Measurements from ENCODE around the gene CXCL3. TPM values are rescaled to one million over a fixed set of nuclear protein-coding genes. Genes with fewer than 3 reads are reported as not detected.

The CXCL3 gene
- total RNA-seq, 1 donor from 2014 or later: 1.4 TPM

DNA sequence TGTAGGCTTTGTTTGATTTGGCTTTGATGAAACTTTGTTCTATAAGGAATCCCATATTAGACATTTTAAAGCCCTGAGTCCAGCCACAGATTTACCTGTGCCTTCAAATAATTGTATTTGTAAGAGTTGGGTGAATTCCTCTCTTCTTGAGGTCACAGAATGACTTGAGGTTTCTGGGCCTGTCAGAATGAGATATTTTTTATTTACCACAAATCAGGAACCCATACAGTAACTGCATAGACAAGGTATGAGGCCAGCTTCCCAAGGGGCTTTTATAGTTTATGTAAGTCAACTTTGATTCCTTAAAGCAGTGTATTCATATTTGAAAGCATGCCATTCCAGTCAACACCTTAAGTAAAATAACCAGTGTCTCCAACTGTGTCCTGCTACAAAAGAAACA lies 29.1 kb upstream of the CXCL3 start:
- FAIRE-seq (no peak), DNase-seq (ENCODE audit: low read depth) (no peak)
- Mint-ChIP-seq H3K27me3 (ENCODE audit: low read depth, unreplicated experiment) (no peaks in the 10 kb centered on the region), H3K4me1 (ENCODE audit: low read depth, unreplicated experiment) (no peaks in the 10 kb centered on the region), H3K27ac (ENCODE audit: unreplicated experiment) (no peak overlapping the region), H3K9me3 (ENCODE audit: unreplicated experiment) (peaks cover 5% of the 10 kb centered on the region), H3K4me3 (ENCODE audit: unreplicated experiment) (no peak overlapping the region), H3K36me3 (ENCODE audit: low read depth, unreplicated experiment) (no peaks in the 10 kb centered on the region)
- Histone ChIP-seq H3K9me3 (ENCODE audit: insufficient read depth, low read depth, low read length) (no peaks in the 10 kb centered on the region), H3K4me3 (ENCODE audit: insufficient read depth, low read depth, low read length) (no peak overlapping the region), H3K27ac (ENCODE audit: low read depth, low read length) (no peak overlapping the region), H3K4me2 (ENCODE audit: low read length) (no peak overlapping the region), H3K4me1 (ENCODE audit: insufficient read depth, low read length) (no peaks in the 10 kb centered on the region), H3K27me3 (ENCODE audit: insufficient read depth, low read length) (no peaks in the 10 kb centered on the region), H3K79me2 (ENCODE audit: insufficient read depth, low read length) (no peaks in the 10 kb centered on the region), H3K36me3 (ENCODE audit: insufficient read depth, low read length) (no peaks in the 10 kb centered on the region), H4K20me1 (ENCODE audit: insufficient read depth, low read length) (no peaks in the 10 kb centered on the region), H3K9ac (ENCODE audit: low read length) (no peak overlapping the region), H2AFZ (ENCODE audit: low read depth, low read length) (no peak overlapping the region)
- TF ChIP-seq EZH2 (IDR thresholded peaks at IDR 0.05; ENCODE audit: insufficient read depth, low read length): no peak
- TF ChIP-seq, protein P1, sequence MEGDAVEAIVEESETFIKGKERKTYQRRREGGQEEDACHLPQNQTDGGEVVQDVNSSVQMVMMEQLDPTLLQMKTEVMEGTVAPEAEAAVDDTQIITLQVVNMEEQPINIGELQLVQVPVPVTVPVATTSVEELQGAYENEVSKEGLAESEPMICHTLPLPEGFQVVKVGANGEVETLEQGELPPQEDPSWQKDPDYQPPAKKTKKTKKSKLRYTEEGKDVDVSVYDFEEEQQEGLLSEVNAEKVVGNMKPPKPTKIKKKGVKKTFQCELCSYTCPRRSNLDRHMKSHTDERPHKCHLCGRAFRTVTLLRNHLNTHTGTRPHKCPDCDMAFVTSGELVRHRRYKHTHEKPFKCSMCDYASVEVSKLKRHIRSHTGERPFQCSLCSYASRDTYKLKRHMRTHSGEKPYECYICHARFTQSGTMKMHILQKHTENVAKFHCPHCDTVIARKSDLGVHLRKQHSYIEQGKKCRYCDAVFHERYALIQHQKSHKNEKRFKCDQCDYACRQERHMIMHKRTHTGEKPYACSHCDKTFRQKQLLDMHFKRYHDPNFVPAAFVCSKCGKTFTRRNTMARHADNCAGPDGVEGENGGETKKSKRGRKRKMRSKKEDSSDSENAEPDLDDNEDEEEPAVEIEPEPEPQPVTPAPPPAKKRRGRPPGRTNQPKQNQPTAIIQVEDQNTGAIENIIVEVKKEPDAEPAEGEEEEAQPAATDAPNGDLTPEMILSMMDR (IDR thresholded peaks at IDR 0.05; ENCODE audit: insufficient read depth, low read depth, low read length): no peak

DNA sequence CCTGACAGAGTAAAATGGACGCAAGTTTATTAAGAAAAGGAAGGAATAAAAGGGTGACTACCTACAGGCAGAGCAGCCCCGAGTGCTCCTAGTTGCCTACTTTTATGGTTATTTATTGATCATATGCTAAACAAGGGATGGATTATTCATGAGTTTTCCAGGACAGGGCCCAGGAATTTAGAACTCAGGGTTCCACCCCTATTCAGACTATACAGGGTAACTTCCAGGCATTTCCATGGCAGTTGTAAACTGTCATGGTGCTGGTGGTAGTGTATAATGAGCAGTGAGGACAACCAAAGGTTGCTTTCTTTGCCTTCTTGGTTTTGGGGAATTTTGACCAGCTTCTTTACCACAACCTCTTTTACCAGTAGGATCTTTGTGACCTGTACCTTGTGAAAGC lies 27.7 kb upstream of the CXCL3 start:
- H3K9me3 Mint-ChIP-seq (ENCODE audit: unreplicated experiment): peaks cover 5% of the 10 kb centered on the region
- H3K36me3 Mint-ChIP-seq (ENCODE audit: low read depth, unreplicated experiment): no peaks in the 10 kb centered on the region
- no peaks in the 10 kb centered on the region for H3K9me3 ChIP-seq (ENCODE audit: insufficient read depth, low read depth, low read length)
- no peak for DNase-seq (ENCODE audit: low read depth)
- no peaks in the 10 kb centered on the region for H3K36me3 ChIP-seq (ENCODE audit: insufficient read depth, low read length)
- H3K27ac Mint-ChIP-seq (ENCODE audit: unreplicated experiment): no peak overlapping the region
- no peak overlapping the region for H3K4me3 Mint-ChIP-seq (ENCODE audit: unreplicated experiment)
- no peak overlapping the region for H2AFZ ChIP-seq (ENCODE audit: low read depth, low read length)
- H3K79me2 ChIP-seq (ENCODE audit: insufficient read depth, low read length): no peaks in the 10 kb centered on the region
- H3K4me3 ChIP-seq (ENCODE audit: insufficient read depth, low read depth, low read length): no peak overlapping the region
- H4K20me1 ChIP-seq (ENCODE audit: insufficient read depth, low read length): no peaks in the 10 kb centered on the region
- FAIRE-seq: no peak
- H3K27me3 ChIP-seq (ENCODE audit: insufficient read depth, low read length): no peaks in the 10 kb centered on the region
- H3K4me1 ChIP-seq (ENCODE audit: insufficient read depth, low read length): no peaks in the 10 kb centered on the region
- TF ChIP-seq EZH2 (IDR thresholded peaks at IDR 0.05; ENCODE audit: insufficient read depth, low read length): no peak
- TF ChIP-seq, protein P1 (IDR thresholded peaks at IDR 0.05; ENCODE audit: insufficient read depth, low read depth, low read length): no peak
- H3K4me2 ChIP-seq (ENCODE audit: low read length): no peak overlapping the region
- H3K27ac ChIP-seq (ENCODE audit: low read depth, low read length): no peak overlapping the region
- no peaks in the 10 kb centered on the region for H3K4me1 Mint-ChIP-seq (ENCODE audit: low read depth, unreplicated experiment)
- H3K27me3 Mint-ChIP-seq (ENCODE audit: low read depth, unreplicated experiment): no peaks in the 10 kb centered on the region
- no peak overlapping the region for H3K9ac ChIP-seq (ENCODE audit: low read length)

DNA sequence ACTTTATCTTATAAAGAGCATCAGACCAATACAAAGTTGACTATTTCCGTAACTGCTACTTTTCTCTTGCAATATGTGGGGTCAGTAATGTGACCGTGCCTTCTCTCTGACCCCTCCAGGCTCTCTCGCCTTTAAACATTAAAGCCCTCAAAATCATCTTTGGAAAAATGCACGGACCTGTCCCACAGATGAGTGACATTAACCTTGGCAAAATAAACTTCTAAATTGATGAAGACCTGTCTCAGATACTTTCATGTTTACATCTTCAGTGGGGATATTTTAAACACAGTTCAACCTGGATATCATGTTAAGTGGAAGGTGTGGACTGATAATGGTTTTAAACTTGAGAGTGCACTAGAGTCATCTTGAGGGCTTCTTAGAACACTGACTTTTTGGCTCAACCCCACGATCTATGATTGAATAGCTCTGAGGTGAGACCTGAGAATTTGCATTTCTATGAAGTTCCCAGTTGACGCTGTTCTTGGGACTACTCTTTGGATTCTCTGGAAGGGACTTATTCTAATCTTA lies 26.7 kb upstream of the CXCL3 start:
- no peaks in the 10 kb centered on the region for H3K27me3 Mint-ChIP-seq (ENCODE audit: low read depth, unreplicated experiment)
- H3K4me1 ChIP-seq (ENCODE audit: insufficient read depth, low read length): no peaks in the 10 kb centered on the region
- no peak for FAIRE-seq
- H3K4me3 Mint-ChIP-seq (ENCODE audit: unreplicated experiment): no peak overlapping the region
- H3K9me3 Mint-ChIP-seq (ENCODE audit: unreplicated experiment): peaks cover 5% of the 10 kb centered on the region
- no peaks in the 10 kb centered on the region for H3K27me3 ChIP-seq (ENCODE audit: insufficient read depth, low read length)
- H3K4me3 ChIP-seq (ENCODE audit: insufficient read depth, low read depth, low read length): no peak overlapping the region
- no peaks in the 10 kb centered on the region for H3K36me3 ChIP-seq (ENCODE audit: insufficient read depth, low read length)
- H3K9me3 ChIP-seq (ENCODE audit: insufficient read depth, low read depth, low read length): no peaks in the 10 kb centered on the region
- TF ChIP-seq, protein P1 (IDR thresholded peaks at IDR 0.05; ENCODE audit: insufficient read depth, low read depth, low read length): no peak
- no peak for TF ChIP-seq EZH2 (IDR thresholded peaks at IDR 0.05; ENCODE audit: insufficient read depth, low read length)
- no peak overlapping the region for H3K27ac Mint-ChIP-seq (ENCODE audit: unreplicated experiment)
- H3K4me1 Mint-ChIP-seq (ENCODE audit: low read depth, unreplicated experiment): no peaks in the 10 kb centered on the region
- H3K4me2 ChIP-seq (ENCODE audit: low read length): no peak overlapping the region
- no peaks in the 10 kb centered on the region for H3K36me3 Mint-ChIP-seq (ENCODE audit: low read depth, unreplicated experiment)
- DNase-seq (ENCODE audit: low read depth): no peak
- H3K9ac ChIP-seq (ENCODE audit: low read length): no peak overlapping the region
- H4K20me1 ChIP-seq (ENCODE audit: insufficient read depth, low read length): no peaks in the 10 kb centered on the region
- H3K27ac ChIP-seq (ENCODE audit: low read depth, low read length): no peak overlapping the region
- H2AFZ ChIP-seq (ENCODE audit: low read depth, low read length): no peak overlapping the region
- no peaks in the 10 kb centered on the region for H3K79me2 ChIP-seq (ENCODE audit: insufficient read depth, low read length)

Data from astrocyte (in vitro differentiated cells and primary cell).